Stimulated activated CD8-positive, alpha-beta memory T cell treated with anti-CD3 and anti-CD28 coated beads, Interleukin-4, amount 100 ng/mL, for 24 hours (primary cell): Measurements from ENCODE around the gene LEUTX.
A peak's percentile ranks its signal among the peaks of the same experiment; 100 is the strongest.

Experiments used
- DNase-seq: peaks from one replicate; pipeline ENCODE4 v3.0.0-alpha.2; 2020; ENCODE audit warnings: low read depth

The LEUTX gene

GRCh38 chr19:39824143-39825092 lies 45.8 kb downstream of the LEUTX start:
- DNase-seq: peak; percentile 75

DNA sequence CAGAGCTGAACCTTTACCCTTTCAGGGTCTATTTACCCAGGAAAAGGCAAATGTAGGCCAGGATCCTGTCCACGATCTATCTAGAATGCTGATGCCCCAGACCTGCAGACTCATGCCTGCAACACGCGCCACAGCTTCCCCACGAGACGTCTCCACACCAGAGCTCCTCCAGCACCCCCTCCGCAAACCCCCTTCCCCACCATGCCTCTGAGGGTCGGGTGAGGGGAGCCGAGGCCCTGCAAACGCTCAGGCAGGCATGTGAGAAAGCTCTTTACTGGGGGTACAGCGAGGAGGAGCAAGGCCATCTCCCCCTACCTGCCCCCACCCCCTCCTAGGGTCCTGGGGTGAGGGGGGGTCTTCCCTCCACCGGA lies 46.4 kb downstream of the LEUTX start:
- DNase-seq: no peak

- DNase-seq: no peak
Observed at GRCh38 chr19:39825531-39826076, 47.0 kb downstream of the LEUTX start.

GRCh38 chr19:39826311-39826945 lies 47.8 kb downstream of the LEUTX start:
- no peak for DNase-seq

DNA sequence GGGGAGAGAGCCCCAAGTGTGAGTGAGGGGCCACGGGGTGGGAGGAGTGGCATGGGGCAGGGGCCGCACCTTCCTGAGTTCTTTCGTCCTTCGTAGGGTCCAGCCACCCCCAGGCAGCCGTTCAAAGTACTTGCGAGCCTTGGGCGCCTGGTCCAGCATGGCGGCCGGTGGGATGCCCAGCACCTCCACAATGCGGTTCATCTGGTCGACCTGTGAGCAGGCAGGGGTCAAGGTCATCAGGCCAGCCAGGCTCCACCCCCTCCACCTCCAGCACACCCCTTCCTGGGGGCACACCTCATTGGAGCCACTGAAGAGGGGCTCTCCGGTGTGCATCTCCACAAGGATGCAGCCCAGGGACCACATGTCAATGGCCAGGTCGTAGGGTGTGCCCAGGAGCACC lies 48.6 kb downstream of the LEUTX start:
- DNase-seq: no peak

- DNase-seq: no peak
Observed at GRCh38 chr19:39828015-39828653, 49.5 kb downstream of the LEUTX start.

GRCh38 chr19:39828654-39829032 lies 50.0 kb downstream of the LEUTX start:
- no peak for DNase-seq

- DNase-seq: no peak
Observed at GRCh38 chr19:39829702-39830275, 51.1 kb downstream of the LEUTX start.

GRCh38 chr19:39830406-39830805 lies 51.8 kb downstream of the LEUTX start:
- no peak for DNase-seq

- DNase-seq: no peak
Observed at GRCh38 chr19:39830847-39831246, 52.2 kb downstream of the LEUTX start.

- DNase-seq: no peak
Observed at GRCh38 chr19:39831679-39832078, 53.0 kb downstream of the LEUTX start.

DNA sequence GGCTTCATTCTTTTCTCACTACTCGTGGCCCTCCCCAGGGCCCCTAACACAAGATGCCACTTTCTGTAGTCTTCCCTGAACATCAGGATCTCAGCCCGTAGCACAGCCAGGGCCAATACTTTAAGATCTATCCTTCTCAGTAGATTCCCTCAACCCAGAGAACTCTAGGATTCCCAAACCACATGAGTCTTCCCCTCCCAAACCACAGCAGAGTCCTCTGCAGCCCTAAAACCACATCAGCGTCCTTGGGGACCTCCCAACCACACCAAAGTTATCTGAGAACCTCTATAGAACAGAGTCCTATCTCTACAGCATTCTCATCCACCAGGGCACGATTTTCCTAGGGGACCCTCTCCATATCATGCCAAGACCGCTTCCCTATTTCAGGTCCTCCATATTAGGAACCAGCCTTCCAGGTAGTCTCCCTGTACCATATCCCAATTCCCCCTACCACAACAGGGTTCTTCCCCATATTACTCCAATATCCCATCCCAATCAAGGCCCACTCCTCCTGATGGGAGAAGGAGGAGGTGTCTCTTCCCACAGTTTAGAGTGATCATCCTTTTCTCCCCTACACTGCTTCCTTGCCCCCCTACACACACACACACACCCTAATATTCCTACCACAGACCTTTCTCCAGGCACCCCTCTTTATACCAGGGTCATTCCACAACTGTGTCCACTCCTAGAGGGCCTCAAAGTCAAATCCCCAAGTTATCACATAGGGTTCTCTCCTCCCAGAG lies 53.9 kb downstream of the LEUTX start:
- no peak for DNase-seq

DNA sequence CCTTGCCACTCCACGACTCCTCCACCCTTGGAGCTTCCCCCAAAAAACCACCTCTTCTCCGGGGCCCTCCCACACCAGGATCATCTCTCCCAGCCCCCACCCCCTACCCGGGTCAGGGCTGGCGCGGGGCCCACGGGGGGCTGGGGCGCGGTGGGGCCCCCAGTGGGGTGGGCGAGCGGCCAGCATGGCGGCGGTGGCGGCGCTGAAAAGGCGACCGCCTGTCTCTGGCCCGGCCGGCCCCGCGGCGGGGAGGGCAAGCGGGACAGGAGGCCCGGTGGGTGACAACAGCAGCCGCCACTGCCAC lies 54.5 kb downstream of the LEUTX start:
- no peak for DNase-seq

GRCh38 chr19:39833464-39834286 lies 55.0 kb downstream of the LEUTX start, which contains the start of gene DYRK1B:
Gene DYRK1B, minus strand, starts transcription at chr19:39834162. Its CDS starts 2,295 bp downstream, at chr19:39831867.
- DNase-seq: peak; percentile 95

GRCh38 chr19:39834287-39834841 lies 55.7 kb downstream of the LEUTX start:
- DNase-seq: no peak
